ENCODE data around the gene PLCB4. TPM values are rescaled to one million over a fixed set of nuclear protein-coding genes. Genes with fewer than 3 reads are reported as not detected.

The PLCB4 gene
- total RNA-seq, 1 donor from 2014 or later = 53.3 TPM

- Mint-ChIP-seq H3K27ac (ENCODE audit: unreplicated experiment) (no peak overlapping the region), H3K4me1 (peaks cover 8% of the 10 kb centered on the region), H3K9me3 (peaks cover 6% of the 10 kb centered on the region), H3K4me3 (no peak overlapping the region), H3K36me3 (ENCODE audit: low read depth) (peaks cover 40% of the 10 kb centered on the region), H3K27me3 (ENCODE audit: low read depth) (no peaks in the 10 kb centered on the region)
- DNase-seq (ENCODE audit: low read depth, low spot score) = no peak
- no peak for TF ChIP-seq CTCF (conservative IDR thresholded peaks at IDR 0.05)
These were observed 85.7 kb downstream of the PLCB4 start for GRCh38 chr20:9154464-9155024.

DNA sequence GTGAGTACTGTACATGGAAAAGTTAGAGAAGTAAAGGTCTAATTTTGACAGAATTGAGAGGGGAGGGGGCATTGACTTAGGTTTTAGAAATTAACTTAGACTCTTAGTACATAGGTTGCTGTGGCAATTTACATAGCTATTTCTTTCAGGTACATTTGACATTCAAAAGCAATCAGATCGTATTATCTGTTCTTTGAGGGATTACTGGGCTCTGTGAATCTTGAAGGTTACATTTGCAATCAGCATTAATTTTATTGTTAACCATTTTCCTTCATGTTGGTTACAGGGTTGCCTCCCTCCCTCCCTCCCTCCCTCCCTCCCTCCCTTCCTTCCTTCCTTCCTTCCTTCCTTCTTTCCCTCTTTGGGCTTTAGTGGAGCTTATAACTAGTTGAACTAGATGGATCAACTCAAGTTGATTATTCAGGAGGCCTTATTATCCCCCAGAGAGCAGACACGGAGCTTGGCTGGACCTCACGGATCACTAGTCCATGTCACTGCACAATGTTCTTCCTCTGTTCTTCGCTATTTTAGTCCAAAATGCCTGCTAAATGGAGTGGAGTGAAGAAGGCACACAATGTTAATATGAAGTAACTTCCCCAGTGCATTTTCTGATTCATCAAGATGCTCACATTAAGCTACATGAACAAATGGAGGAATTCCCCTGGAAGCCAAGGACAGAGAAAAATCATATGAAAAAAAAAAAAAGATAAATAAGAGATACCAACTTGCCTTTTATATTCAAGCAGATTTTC lies 87.8 kb downstream of the PLCB4 start:
- no peak for DNase-seq (ENCODE audit: low read depth, low spot score)
- H3K36me3 Mint-ChIP-seq (ENCODE audit: low read depth) = peaks cover 28% of the 10 kb centered on the region
- no peak overlapping the region for H3K4me3 Mint-ChIP-seq
- peaks cover 3% of the 10 kb centered on the region for H3K9me3 Mint-ChIP-seq
- H3K4me1 Mint-ChIP-seq = peaks cover 21% of the 10 kb centered on the region
- no peak for TF ChIP-seq CTCF (conservative IDR thresholded peaks at IDR 0.05)
- no peaks in the 10 kb centered on the region for H3K27me3 Mint-ChIP-seq (ENCODE audit: low read depth)
- H3K27ac Mint-ChIP-seq (ENCODE audit: unreplicated experiment) = peak overlapping the region; percentile 89

- Mint-ChIP-seq H3K4me3 (peak overlapping the region; percentile 6), H3K4me1 (peaks cover 37% of the 10 kb centered on the region), H3K27me3 (ENCODE audit: low read depth) (no peaks in the 10 kb centered on the region), H3K36me3 (ENCODE audit: low read depth) (peaks cover 4% of the 10 kb centered on the region), H3K9me3 (no peaks in the 10 kb centered on the region), H3K27ac (ENCODE audit: unreplicated experiment) (peak overlapping the region; percentile 87)
- no peak for TF ChIP-seq CTCF (conservative IDR thresholded peaks at IDR 0.05)
- DNase-seq (ENCODE audit: low read depth, low spot score) = no peak
These were observed 91.4 kb downstream of the PLCB4 start for GRCh38 chr20:9160331-9160730.

GRCh38 chr20:9160757-9161156 lies 91.9 kb downstream of the PLCB4 start:
- no peak for DNase-seq (ENCODE audit: low read depth, low spot score)
- Mint-ChIP-seq H3K9me3 (no peaks in the 10 kb centered on the region), H3K36me3 (ENCODE audit: low read depth) (peaks cover under 1% of the 10 kb centered on the region), H3K4me3 (peak overlapping the region; percentile 6), H3K4me1 (peaks cover 33% of the 10 kb centered on the region), H3K27me3 (ENCODE audit: low read depth) (no peaks in the 10 kb centered on the region), H3K27ac (ENCODE audit: unreplicated experiment) (peak overlapping the region; percentile 87)
- TF ChIP-seq CTCF (conservative IDR thresholded peaks at IDR 0.05) = no peak

DNA sequence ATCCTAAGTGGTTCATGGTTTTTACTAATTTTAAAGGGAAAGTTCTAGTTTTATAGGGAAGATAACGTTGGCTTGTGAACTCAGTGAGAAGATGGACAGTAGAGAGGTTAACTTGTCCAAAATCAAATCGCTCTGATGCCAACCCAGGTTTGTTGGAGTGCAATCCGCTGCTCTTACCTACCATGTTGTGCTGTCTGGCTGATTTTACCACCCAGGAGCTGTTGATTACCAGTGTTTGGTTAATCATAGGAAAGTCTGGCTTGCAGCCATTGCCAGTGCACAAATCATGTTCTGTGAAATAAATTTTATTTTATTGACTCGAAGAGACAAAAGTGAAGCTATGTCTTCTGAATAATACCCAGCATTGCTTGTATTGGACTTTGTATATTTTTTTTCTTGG lies 92.4 kb downstream of the PLCB4 start:
- Mint-ChIP-seq H3K9me3 (no peaks in the 10 kb centered on the region), H3K27ac (ENCODE audit: unreplicated experiment) (no peak overlapping the region), H3K36me3 (ENCODE audit: low read depth) (no peaks in the 10 kb centered on the region), H3K27me3 (ENCODE audit: low read depth) (no peaks in the 10 kb centered on the region), H3K4me1 (peaks cover 35% of the 10 kb centered on the region), H3K4me3 (no peak overlapping the region)
- no peak for DNase-seq (ENCODE audit: low read depth, low spot score)
- no peak for TF ChIP-seq CTCF (conservative IDR thresholded peaks at IDR 0.05)

All from neural crest cell (in vitro differentiated cells).